HG03457 (cell line): ENCODE measurements around the gene POLD2.
"Not testable (repeated sequence)": the region's sequence is repeated elsewhere in the genome, so short reads cannot be mapped to it uniquely, and the experiment has no call there.

Source experiments
- ATAC-seq: cut with Tn5 transposase; IDR thresholded peaks from one replicate; pipeline ENCODE4 v1.9.1; 2021; ENCODE audit warnings: moderate number of reproducible peaks; ENCODE audit not compliant: unreplicated experiment

POLD2 gene

GRCh38 chr7:44123190-44124003, at the start of gene POLD2:
Gene POLD2 (minus strand): TSS chr7:44123548. CDS start chr7:44122053, 1,495 bp downstream.
- peak; percentile 94 for ATAC-seq

GRCh38 chr7:44172803-44173424, 49.6 kb upstream of the POLD2 start:
- ATAC-seq = no peak

GRCh38 chr7:44172352-44172751, 49.0 kb upstream of the POLD2 start:
- no peak for ATAC-seq

- not testable (repeated sequence) for ATAC-seq
These were observed 48.6 kb upstream of the POLD2 start for GRCh38 chr7:44171901-44172300.

- no peak for ATAC-seq
These were observed 44.6 kb upstream of the POLD2 start for GRCh38 chr7:44167920-44168319.

- no peak for ATAC-seq
These were observed 40.2 kb upstream of the POLD2 start for GRCh38 chr7:44163591-44163990.

GRCh38 chr7:44162785-44163395, 39.5 kb upstream of the POLD2 start:
- no peak for ATAC-seq

GRCh38 chr7:44162179-44162578, 38.8 kb upstream of the POLD2 start:
- ATAC-seq = no peak

- no peak for ATAC-seq
These were observed 38.0 kb upstream of the POLD2 start for GRCh38 chr7:44161371-44161770.

- ATAC-seq = no peak
These were observed 36.7 kb upstream of the POLD2 start for GRCh38 chr7:44159824-44160630.

- no peak for ATAC-seq
These were observed 35.7 kb upstream of the POLD2 start for GRCh38 chr7:44158873-44159631.

- ATAC-seq = no peak
These were observed 34.9 kb upstream of the POLD2 start for GRCh38 chr7:44158096-44158872.

GRCh38 chr7:44157116-44158080, 34.0 kb upstream of the POLD2 start:
- ATAC-seq = no peak

- no peak for ATAC-seq
These were observed 33.2 kb upstream of the POLD2 start for GRCh38 chr7:44156453-44157010.

- ATAC-seq = no peak
These were observed 32.1 kb upstream of the POLD2 start for GRCh38 chr7:44155191-44156185.

- no peak for ATAC-seq
These were observed 31.4 kb upstream of the POLD2 start for GRCh38 chr7:44154703-44155102.

GRCh38 chr7:44153948-44154335, 30.6 kb upstream of the POLD2 start:
- ATAC-seq = no peak
